LHCN-M2 (cell line): Measurements from ENCODE around the gene SDHC. TPM values are rescaled to one million over a fixed set of nuclear protein-coding genes. Genes with fewer than 3 reads are reported as not detected.

Experiments used
- total RNA-seq: library from RNA; depleted of rRNA; stranded (reverse); fragments of >200 nt; gene quantifications from 2 replicates; pipeline ENCODE4 v1.2.3, GENCODE V29; 2014; rRNA removed

SDHC gene
- total RNA-seq, 1 experiment from 2014 or later = 34.1 TPM

Other genes with a start within 250 kb of the SDHC start
- not detected in 2 replicates for gene ARHGAP30, start 244.5 kb upstream of the SDHC start, total RNA-seq
- gene NECTIN4, start 224.8 kb upstream of the SDHC start, total RNA-seq = 0.26 TPM in 1 of 2 replicates, not detected in the other
- 0.29 and 0.71 TPM in 2 replicates for gene KLHDC9, start 216.0 kb upstream of the SDHC start, total RNA-seq
- gene PFDN2, start 196.3 kb upstream of the SDHC start, total RNA-seq = 58.6 and 87.5 TPM in 2 replicates
- 25.6 and 28.4 TPM in 2 replicates for gene NIT1, start 196.3 kb upstream of the SDHC start, total RNA-seq
- 27.7 and 29.6 TPM in 2 replicates for gene DEDD, start 181.7 kb upstream of the SDHC start, total RNA-seq
- 50.0 and 90.6 TPM in 2 replicates for gene UFC1, start 160.4 kb upstream of the SDHC start, total RNA-seq
- 9.1 and 15.3 TPM in 2 replicates for gene USP21, start 154.9 kb upstream of the SDHC start, total RNA-seq
- 15.3 and 17.8 TPM in 2 replicates for gene PPOX, start 148.0 kb upstream of the SDHC start, total RNA-seq
- gene B4GALT3, start 136.9 kb upstream of the SDHC start, total RNA-seq = 40.4 and 42.6 TPM in 2 replicates
- 5.0 and 5.4 TPM in 2 replicates for gene ADAMTS4, start 115.3 kb upstream of the SDHC start, total RNA-seq
- 115 and 133 TPM in 2 replicates for gene NDUFS2, start 112.0 kb upstream of the SDHC start, total RNA-seq
- 0.86 and 1.2 TPM in 2 replicates for gene FCER1G, start 99.1 kb upstream of the SDHC start, total RNA-seq
- gene APOA2, start 90.8 kb upstream of the SDHC start, total RNA-seq = not detected in 2 replicates
- gene TOMM40L, start 88.3 kb upstream of the SDHC start, total RNA-seq = 9.8 and 12.6 TPM in 2 replicates
- gene NR1I3, start 76.2 kb upstream of the SDHC start, total RNA-seq = not detected in 2 replicates
- gene PCP4L1, start 55.6 kb upstream of the SDHC start, total RNA-seq = 0.17 TPM in 1 of 2 replicates, not detected in the other
- gene MPZ, start 4.4 kb upstream of the SDHC start, total RNA-seq = 10.7 TPM in 2 replicates
- not detected in 2 replicates for gene CFAP126, start 53.5 kb downstream of the SDHC start, total RNA-seq
- 0.45 TPM in 1 of 2 replicates, not detected in the other for gene FCGR2A, start 191.1 kb downstream of the SDHC start, total RNA-seq
- gene HSPA6, start 210.2 kb downstream of the SDHC start, total RNA-seq = 0.11 TPM in 1 of 2 replicates, not detected in the other
- gene FCGR3A, start 235.4 kb downstream of the SDHC start, total RNA-seq = not detected in 2 replicates